Neural progenitor cell (in vitro differentiated cells): ENCODE results near the gene RAB5IF. TPM values are rescaled to one million over a fixed set of nuclear protein-coding genes. Genes with fewer than 3 reads are reported as not detected.

Source experiments
- DNase-seq: peaks from one replicate; pipeline ENCODE4 v3.0.0-alpha.2; 2016; ENCODE audit warnings: low spot score
- H2AFZ ChIP-seq: fragments of 200-600 bp; sonication (generic); replicated peaks from 2 replicates; pipeline ENCODE4 v1.6.1; 2016; ENCODE audit warnings: antibody characterized with exemption
- H3F3A ChIP-seq: fragments of 200-600 bp; sonication (generic); 2 replicates; pipeline ENCODE4 v1.6.1; 2016; ENCODE audit warnings: antibody characterized with exemption, low read depth
- H3K27ac ChIP-seq: fragments of 200-600 bp; sonication (generic); 2 replicates; pipeline ENCODE4 v1.5.1; 2016; ENCODE audit warnings: mild to moderate bottlenecking
- H3K27me3 ChIP-seq: fragments of 200-600 bp; sonication (generic); 2 replicates; pipeline ENCODE4 v1.6.1; 2016; ENCODE audit warnings: mild to moderate bottlenecking, moderate library complexity
- H3K36me3 ChIP-seq: fragments of 200-600 bp; sonication (generic); 2 replicates; pipeline ENCODE4 v1.5.1; 2016
- H3K4me1 ChIP-seq: fragments of 200-600 bp; sonication (generic); 2 replicates; pipeline ENCODE4 v1.6.1; 2016; ENCODE audit warnings: mixed run types
- H3K4me2 ChIP-seq: fragments of 200-600 bp; sonication (generic); 2 replicates; pipeline ENCODE4 v1.6.1; 2016
- H3K4me3 ChIP-seq: fragments of 200-600 bp; sonication (generic); 2 replicates; pipeline ENCODE4 v1.5.1; 2016
- H3K79me2 ChIP-seq: fragments of 200-600 bp; sonication (generic); 2 replicates; pipeline ENCODE4 v1.6.1; 2016; ENCODE audit warnings: low read depth
- H3K9ac ChIP-seq: fragments of 200-600 bp; sonication (generic); 2 replicates; pipeline ENCODE4 v1.6.1; 2016
- H3K9me3 ChIP-seq: fragments of 200-600 bp; sonication (generic); 2 replicates; pipeline ENCODE4 v1.5.1; 2016; ENCODE audit warnings: low read depth
- H4K20me1 ChIP-seq: fragments of 200-600 bp; sonication (generic); 2 replicates; pipeline ENCODE4 v1.6.1; 2016; ENCODE audit warnings: low read depth
- H3K27ac Mint-ChIP-seq: 3 replicates; pipeline ENCODE4 v1.8.0; 2021; ENCODE audit warnings: mixed read lengths
- H3K27me3 Mint-ChIP-seq: 2 replicates; pipeline ENCODE4 v1.8.0; 2022; ENCODE audit warnings: low read depth, mild to moderate bottlenecking, inconsistent platforms, moderate library complexity, mixed read lengths; ENCODE audit not compliant: insufficient read depth
- H3K36me3 Mint-ChIP-seq: 3 replicates; pipeline ENCODE4 v1.8.0; 2021; ENCODE audit warnings: mixed read lengths
- H3K4me1 Mint-ChIP-seq: 3 replicates; pipeline ENCODE4 v1.8.0; 2021; ENCODE audit warnings: mixed read lengths
- H3K4me3 Mint-ChIP-seq: 3 replicates; pipeline ENCODE4 v1.8.0; 2021; ENCODE audit warnings: mild to moderate bottlenecking, moderate library complexity, mixed read lengths
- H3K9me3 Mint-ChIP-seq: 3 replicates; pipeline ENCODE4 v1.8.0; 2020; ENCODE audit warnings: mixed read lengths
- EZH2 ChIP-seq: fragments of 200-600 bp; sonication (generic); IDR thresholded peaks from 2 replicates; pipeline ENCODE4 v1.6.1; 2017; ENCODE audit warnings: antibody characterized with exemption, mild to moderate bottlenecking, moderate library complexity
- EZH2phosphoT487 ChIP-seq: fragments of 200-600 bp; sonication (generic); IDR thresholded peaks from 2 replicates; pipeline ENCODE4 v1.6.1; 2017; ENCODE audit warnings: antibody characterized with exemption
- total RNA-seq: library from RNA; depleted of rRNA; stranded (reverse); fragments of >200 nt; gene quantifications from 2 replicates; pipeline ENCODE4 v1.2.3, GENCODE V29; 2015; ENCODE audit warnings: low replicate concordance
- TF ChIP-seq, protein P1 (sequence below): fragments of 200-600 bp; sonication (generic); IDR thresholded peaks from 2 replicates; pipeline ENCODE4 v1.5.1; 2017; ENCODE audit warnings: antibody characterized with exemption, mild to moderate bottlenecking

RAB5IF gene
- total RNA-seq, 1 donor from 2014 or later: 69.5 TPM

DNA sequence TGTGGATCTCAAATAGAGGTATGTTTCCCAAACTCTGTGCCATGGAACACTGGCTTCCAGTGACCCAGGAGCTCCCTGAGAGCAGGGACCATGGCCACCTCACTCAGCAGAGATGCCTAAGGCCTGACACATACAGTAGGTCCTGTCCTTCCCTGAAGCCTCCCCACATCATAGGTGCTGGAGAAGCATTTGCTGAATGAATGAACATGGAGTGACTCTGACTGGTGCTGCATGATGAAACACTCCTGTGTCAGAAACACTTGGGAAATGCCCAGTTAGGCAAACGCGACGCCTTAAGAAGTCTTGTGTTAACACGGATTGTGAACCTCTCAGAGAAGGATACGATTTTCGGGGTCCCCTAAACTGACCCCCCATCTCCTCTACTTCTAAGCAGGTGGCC, 26.1 kb downstream of the RAB5IF start:
- TF ChIP-seq EZH2phosphoT487 (no peak), EZH2 (no peak)
- TF ChIP-seq, protein P1, sequence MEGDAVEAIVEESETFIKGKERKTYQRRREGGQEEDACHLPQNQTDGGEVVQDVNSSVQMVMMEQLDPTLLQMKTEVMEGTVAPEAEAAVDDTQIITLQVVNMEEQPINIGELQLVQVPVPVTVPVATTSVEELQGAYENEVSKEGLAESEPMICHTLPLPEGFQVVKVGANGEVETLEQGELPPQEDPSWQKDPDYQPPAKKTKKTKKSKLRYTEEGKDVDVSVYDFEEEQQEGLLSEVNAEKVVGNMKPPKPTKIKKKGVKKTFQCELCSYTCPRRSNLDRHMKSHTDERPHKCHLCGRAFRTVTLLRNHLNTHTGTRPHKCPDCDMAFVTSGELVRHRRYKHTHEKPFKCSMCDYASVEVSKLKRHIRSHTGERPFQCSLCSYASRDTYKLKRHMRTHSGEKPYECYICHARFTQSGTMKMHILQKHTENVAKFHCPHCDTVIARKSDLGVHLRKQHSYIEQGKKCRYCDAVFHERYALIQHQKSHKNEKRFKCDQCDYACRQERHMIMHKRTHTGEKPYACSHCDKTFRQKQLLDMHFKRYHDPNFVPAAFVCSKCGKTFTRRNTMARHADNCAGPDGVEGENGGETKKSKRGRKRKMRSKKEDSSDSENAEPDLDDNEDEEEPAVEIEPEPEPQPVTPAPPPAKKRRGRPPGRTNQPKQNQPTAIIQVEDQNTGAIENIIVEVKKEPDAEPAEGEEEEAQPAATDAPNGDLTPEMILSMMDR: no peak
- H3K27me3 Mint-ChIP-seq: no peaks in the 10 kb centered on the region
- H3F3A ChIP-seq: no peaks in the 10 kb centered on the region
- no peak overlapping the region for H2AFZ ChIP-seq
- H3K4me2 ChIP-seq: no peak overlapping the region
- no peak overlapping the region for H3K27ac Mint-ChIP-seq
- no peaks in the 10 kb centered on the region for H3K27me3 ChIP-seq
- H4K20me1 ChIP-seq: no peaks in the 10 kb centered on the region
- no peaks in the 10 kb centered on the region for H3K36me3 Mint-ChIP-seq
- no peaks in the 10 kb centered on the region for H3K9me3 ChIP-seq
- no peak for DNase-seq
- H3K36me3 ChIP-seq: no peaks in the 10 kb centered on the region
- H3K4me3 Mint-ChIP-seq: no peak overlapping the region
- H3K4me1 Mint-ChIP-seq: peaks cover 6% of the 10 kb centered on the region
- H3K4me1 ChIP-seq: no peaks in the 10 kb centered on the region
- H3K4me3 ChIP-seq: no peak overlapping the region
- no peak overlapping the region for H3K9ac ChIP-seq
- no peaks in the 10 kb centered on the region for H3K9me3 Mint-ChIP-seq
- no peaks in the 10 kb centered on the region for H3K79me2 ChIP-seq
- H3K27ac ChIP-seq: no peak overlapping the region

DNA sequence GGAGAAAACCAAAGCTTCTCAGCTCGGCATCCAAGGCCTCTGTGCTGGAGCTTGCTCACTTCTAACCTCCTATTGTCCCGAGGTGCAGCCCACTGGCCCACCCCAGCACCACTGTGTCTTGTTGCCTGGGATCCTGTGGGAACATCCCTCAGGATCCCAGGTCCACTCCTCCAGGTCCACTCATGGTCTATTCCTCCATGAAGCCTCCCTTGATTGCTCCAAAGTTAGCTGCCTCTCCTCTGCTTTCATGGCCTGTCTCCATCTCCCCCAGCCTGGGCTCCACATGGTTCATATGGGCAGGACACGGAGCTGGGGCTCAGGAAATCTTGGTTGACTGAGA, 26.5 kb downstream of the RAB5IF start:
- Histone ChIP-seq H3K4me3 (no peak overlapping the region), H4K20me1 (no peaks in the 10 kb centered on the region), H3K36me3 (no peaks in the 10 kb centered on the region), H3K79me2 (no peaks in the 10 kb centered on the region), H3F3A (no peaks in the 10 kb centered on the region), H2AFZ (peak overlapping the region; percentile 79), H3K4me1 (no peaks in the 10 kb centered on the region), H3K9ac (no peak overlapping the region), H3K27ac (no peak overlapping the region), H3K9me3 (no peaks in the 10 kb centered on the region), H3K4me2 (no peak overlapping the region), H3K27me3 (no peaks in the 10 kb centered on the region)
- Mint-ChIP-seq H3K4me3 (no peak overlapping the region), H3K27me3 (no peaks in the 10 kb centered on the region), H3K9me3 (no peaks in the 10 kb centered on the region), H3K4me1 (peaks cover 6% of the 10 kb centered on the region), H3K36me3 (no peaks in the 10 kb centered on the region), H3K27ac (no peak overlapping the region)
- TF ChIP-seq, protein P1: no peak
- no peak for TF ChIP-seq EZH2
- no peak for TF ChIP-seq EZH2phosphoT487
- no peak for DNase-seq

DNA sequence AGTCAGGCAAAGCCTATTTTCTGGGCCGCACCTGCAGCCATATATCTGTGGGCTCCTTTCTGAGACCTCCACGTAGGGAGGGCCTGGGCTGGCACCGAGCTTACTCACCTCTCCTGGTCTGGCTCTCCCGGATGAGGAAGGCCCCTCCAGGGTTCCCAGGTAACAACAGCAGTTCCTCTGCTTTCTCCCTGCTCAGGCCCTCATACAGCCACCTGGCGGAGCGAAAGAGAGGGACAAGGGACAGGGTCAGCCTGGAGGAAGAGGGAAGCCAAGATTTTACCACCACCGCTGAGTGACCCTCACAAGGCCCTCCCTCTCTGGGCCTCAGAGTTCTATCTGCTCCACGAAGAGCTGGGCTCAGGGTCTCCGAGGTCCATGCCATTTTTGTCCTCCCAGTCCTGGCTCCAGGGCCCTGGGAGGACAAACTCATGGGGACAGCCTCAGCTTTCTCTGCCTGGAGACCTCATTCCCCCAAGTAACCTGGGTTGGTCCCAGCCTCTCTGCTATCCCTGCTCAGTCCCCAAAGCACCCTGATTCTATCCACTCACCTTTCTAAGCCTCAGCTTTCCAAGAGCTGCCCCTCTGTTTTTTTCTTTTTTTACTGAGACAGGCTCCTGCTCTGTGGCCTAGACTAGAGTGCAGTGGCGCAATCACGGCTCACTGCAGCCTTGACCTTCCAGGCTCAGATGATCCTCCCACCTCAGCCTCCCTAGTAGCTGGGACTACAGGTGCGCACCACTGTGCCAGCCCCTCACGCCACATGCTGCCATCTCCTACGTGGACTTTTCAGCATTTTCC, 27.1 kb downstream of the RAB5IF start:
- H3K27me3 ChIP-seq: no peaks in the 10 kb centered on the region
- H2AFZ ChIP-seq: peak overlapping the region; percentile 79
- no peaks in the 10 kb centered on the region for H3K79me2 ChIP-seq
- H3K9ac ChIP-seq: no peak overlapping the region
- Mint-ChIP-seq H3K36me3 (no peaks in the 10 kb centered on the region), H3K4me3 (no peak overlapping the region), H3K27me3 (no peaks in the 10 kb centered on the region), H3K27ac (no peak overlapping the region), H3K9me3 (no peaks in the 10 kb centered on the region), H3K4me1 (peaks cover 6% of the 10 kb centered on the region)
- H3K9me3 ChIP-seq: no peaks in the 10 kb centered on the region
- no peaks in the 10 kb centered on the region for H3K4me1 ChIP-seq
- no peak for TF ChIP-seq EZH2phosphoT487
- TF ChIP-seq, protein P1: peak; percentile 34
- no peak for TF ChIP-seq EZH2
- DNase-seq: peak; percentile 54
- no peaks in the 10 kb centered on the region for H3K36me3 ChIP-seq
- no peaks in the 10 kb centered on the region for H4K20me1 ChIP-seq
- no peak overlapping the region for H3K4me2 ChIP-seq
- no peaks in the 10 kb centered on the region for H3F3A ChIP-seq
- H3K27ac ChIP-seq: no peak overlapping the region
- no peak overlapping the region for H3K4me3 ChIP-seq
